Measurements from ENCODE around the gene SLC1A2.
A peak's percentile ranks its signal among the peaks of the same experiment; 100 is the strongest.

The SLC1A2 gene

GRCh38 chr11:35214792-35215193 lies 204.6 kb downstream of the SLC1A2 start:
- peak; percentile 98 for DNase-seq (ENCODE audit: low read depth)
- TF ChIP-seq CTCF (IDR thresholded peaks at IDR 0.05; ENCODE audit: low read depth, low read length, missing control alignments) = no peak
- H3K4me3 ChIP-seq (ENCODE audit: low read depth, low read length) = no peak overlapping the region
- in situ Hi-C loops (cut with HindIII; ENCODE audit: low sequenced_read_pairs) = loop anchor here (5.0 kb wide), 1 partner anchor 48 kb away; no protein-coding TSS in a partner anchor

GRCh38 chr11:35214226-35214770 lies 205.1 kb downstream of the SLC1A2 start:
- in situ Hi-C loops (cut with HindIII; ENCODE audit: low sequenced_read_pairs) = no loop called here
- no peak for TF ChIP-seq CTCF (IDR thresholded peaks at IDR 0.05; ENCODE audit: low read depth, low read length, missing control alignments)
- no peak for DNase-seq (ENCODE audit: low read depth)
- H3K4me3 ChIP-seq (ENCODE audit: low read depth, low read length) = no peak overlapping the region

- no peak for DNase-seq (ENCODE audit: low read depth)
- TF ChIP-seq CTCF (IDR thresholded peaks at IDR 0.05; ENCODE audit: low read depth, low read length, missing control alignments) = no peak
- in situ Hi-C loops (cut with HindIII; ENCODE audit: low sequenced_read_pairs) = no loop called here
- no peak overlapping the region for H3K4me3 ChIP-seq (ENCODE audit: low read depth, low read length)
Measured at GRCh38 chr11:35211952-35212351, 207.4 kb downstream of the SLC1A2 start.

- in situ Hi-C loops (cut with HindIII; ENCODE audit: low sequenced_read_pairs) = no loop called here
- TF ChIP-seq CTCF (IDR thresholded peaks at IDR 0.05; ENCODE audit: low read depth, low read length, missing control alignments) = no peak
- no peak overlapping the region for H3K4me3 ChIP-seq (ENCODE audit: low read depth, low read length)
- no peak for DNase-seq (ENCODE audit: low read depth)
Measured at GRCh38 chr11:35210876-35211546, 208.3 kb downstream of the SLC1A2 start.

- TF ChIP-seq CTCF (IDR thresholded peaks at IDR 0.05; ENCODE audit: low read depth, low read length, missing control alignments) = no peak
- in situ Hi-C loops (cut with HindIII; ENCODE audit: low sequenced_read_pairs) = no loop called here
- no peak for DNase-seq (ENCODE audit: low read depth)
- no peak overlapping the region for H3K4me3 ChIP-seq (ENCODE audit: low read depth, low read length)
Measured at GRCh38 chr11:35208795-35209194, 210.6 kb downstream of the SLC1A2 start.

GRCh38 chr11:35207471-35208403 lies 211.6 kb downstream of the SLC1A2 start:
- no peak overlapping the region for H3K4me3 ChIP-seq (ENCODE audit: low read depth, low read length)
- TF ChIP-seq CTCF (IDR thresholded peaks at IDR 0.05; ENCODE audit: low read depth, low read length, missing control alignments) = no peak
- DNase-seq (ENCODE audit: low read depth) = no peak
- in situ Hi-C loops (cut with HindIII; ENCODE audit: low sequenced_read_pairs) = no loop called here

Measured in astrocyte of the cerebellum (primary cell).